Astrocyte (in vitro differentiated cells and primary cell): ENCODE measurements around the gene CREB3L1.

Source experiments
- CTCF ChIP-seq: IDR thresholded peaks from 2 replicates; pipeline ENCODE4 v1.5.1; 2011; ENCODE audit warnings: low read depth, mild to moderate bottlenecking, inconsistent platforms, low read length, moderate library complexity; ENCODE audit not compliant: insufficient read depth
- EZH2 ChIP-seq: IDR thresholded peaks from 2 replicates; pipeline ENCODE4 v1.6.1; 2012; ENCODE audit warnings: mild to moderate bottlenecking, low read length, inconsistent platforms; ENCODE audit not compliant: insufficient read depth

- TF ChIP-seq CTCF (no peak), EZH2 (no peak)
These were observed at the start of gene CREB3L1 for GRCh38 chr11:46277622-46278386.
